BJ (cell line): ENCODE results near the gene CBFA2T2. TPM values are rescaled to one million over a fixed set of nuclear protein-coding genes. Genes with fewer than 3 reads are reported as not detected.

Experiments
- CTCF ChIA-PET: fragments of 350-600 bp; formaldehyde crosslinking; extraction: SDS; loops from one replicate; lab custom pipeline; 2021; ENCODE audit warnings: antibody characterized with exemption, inconsistent platforms; lab: Yijun Ruan, JAX
- POLR2A ChIA-PET: fragments of 300-600 bp; sonication (Branson Sonifier 250); formaldehyde crosslinking; extraction: SDS; loops from one replicate; lab custom pipeline; 2021; ENCODE audit warnings: antibody characterized with exemption; lab: Charles Lee
- DNase-seq: peaks from one replicate; pipeline ENCODE4 v3.0.0-alpha.2; 2011; ENCODE audit warnings: low read depth
- H3K27me3 ChIP-seq: 2 replicates; pipeline ENCODE4 v1.6.0; 2011; ENCODE audit warnings: low read length; ENCODE audit not compliant: control insufficient read depth, insufficient read depth
- H3K36me3 ChIP-seq: 2 replicates; pipeline ENCODE4 v1.5.1; 2011; ENCODE audit warnings: low read length; ENCODE audit not compliant: control insufficient read depth, insufficient read depth
- H3K4me3 ChIP-seq: 2 replicates; pipeline ENCODE4 v1.5.1; 2011; ENCODE audit warnings: low read depth, mild to moderate bottlenecking, control low read depth, low read length
- polyA plus RNA-seq: library from polyadenylated mRNA; depleted of rRNA; stranded (reverse); fragments of >200 nt; gene quantifications from 2 replicates; pipeline ENCODE4 v1.2.3, GENCODE V29; 2011
- TF ChIP-seq, protein P1 (sequence below): IDR thresholded peaks from 2 replicates; pipeline ENCODE4 v1.5.1; 2011; ENCODE audit warnings: low read depth, mild to moderate bottlenecking, control low read depth, inconsistent platforms, low read length, moderate library complexity; ENCODE audit not compliant: insufficient read depth

The CBFA2T2 gene
- polyA plus RNA-seq, 1 experiment, result 7.6 TPM

DNA sequence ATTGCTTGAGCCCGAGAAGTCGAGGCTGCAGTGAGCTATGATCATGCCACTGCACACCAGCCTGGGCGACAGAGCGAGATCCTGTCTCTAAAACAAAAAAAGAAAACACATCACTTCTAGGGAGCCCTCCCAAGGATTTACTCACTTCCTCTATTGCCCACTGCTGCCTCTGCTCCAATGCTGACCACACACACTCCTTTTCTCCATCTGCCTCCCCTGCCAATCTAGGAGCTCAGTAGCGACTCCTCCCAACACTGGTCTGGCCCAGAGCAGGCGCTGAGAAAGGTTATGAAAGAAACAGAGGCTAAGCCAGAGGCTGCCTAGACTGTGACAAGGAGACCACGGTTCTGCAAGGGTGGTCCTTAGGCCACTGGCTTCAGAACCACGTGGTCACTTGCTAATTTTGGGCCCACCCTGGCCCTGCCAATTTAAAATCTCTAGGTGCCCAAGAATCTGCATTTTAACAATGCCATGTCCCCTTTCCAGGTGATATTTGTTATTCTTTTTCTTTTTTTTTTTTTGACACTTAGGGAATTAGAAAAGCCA is 197.5 kb downstream of the CBFA2T2 start:
- TF ChIP-seq, protein P1, sequence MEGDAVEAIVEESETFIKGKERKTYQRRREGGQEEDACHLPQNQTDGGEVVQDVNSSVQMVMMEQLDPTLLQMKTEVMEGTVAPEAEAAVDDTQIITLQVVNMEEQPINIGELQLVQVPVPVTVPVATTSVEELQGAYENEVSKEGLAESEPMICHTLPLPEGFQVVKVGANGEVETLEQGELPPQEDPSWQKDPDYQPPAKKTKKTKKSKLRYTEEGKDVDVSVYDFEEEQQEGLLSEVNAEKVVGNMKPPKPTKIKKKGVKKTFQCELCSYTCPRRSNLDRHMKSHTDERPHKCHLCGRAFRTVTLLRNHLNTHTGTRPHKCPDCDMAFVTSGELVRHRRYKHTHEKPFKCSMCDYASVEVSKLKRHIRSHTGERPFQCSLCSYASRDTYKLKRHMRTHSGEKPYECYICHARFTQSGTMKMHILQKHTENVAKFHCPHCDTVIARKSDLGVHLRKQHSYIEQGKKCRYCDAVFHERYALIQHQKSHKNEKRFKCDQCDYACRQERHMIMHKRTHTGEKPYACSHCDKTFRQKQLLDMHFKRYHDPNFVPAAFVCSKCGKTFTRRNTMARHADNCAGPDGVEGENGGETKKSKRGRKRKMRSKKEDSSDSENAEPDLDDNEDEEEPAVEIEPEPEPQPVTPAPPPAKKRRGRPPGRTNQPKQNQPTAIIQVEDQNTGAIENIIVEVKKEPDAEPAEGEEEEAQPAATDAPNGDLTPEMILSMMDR, result no peak
- DNase-seq, result no peak
- Histone ChIP-seq H3K36me3 (no peaks in the 10 kb centered on the region), H3K27me3 (no peaks in the 10 kb centered on the region), H3K4me3 (no peak overlapping the region)
- ChIA-PET POLR2A (no interaction called here), CTCF (interaction anchor here (1.0 to 1.2 kb wide), 3 partner anchors 8 to 45 kb away, joined by 3 read pairs; no protein-coding TSS in a partner anchor)

DNA sequence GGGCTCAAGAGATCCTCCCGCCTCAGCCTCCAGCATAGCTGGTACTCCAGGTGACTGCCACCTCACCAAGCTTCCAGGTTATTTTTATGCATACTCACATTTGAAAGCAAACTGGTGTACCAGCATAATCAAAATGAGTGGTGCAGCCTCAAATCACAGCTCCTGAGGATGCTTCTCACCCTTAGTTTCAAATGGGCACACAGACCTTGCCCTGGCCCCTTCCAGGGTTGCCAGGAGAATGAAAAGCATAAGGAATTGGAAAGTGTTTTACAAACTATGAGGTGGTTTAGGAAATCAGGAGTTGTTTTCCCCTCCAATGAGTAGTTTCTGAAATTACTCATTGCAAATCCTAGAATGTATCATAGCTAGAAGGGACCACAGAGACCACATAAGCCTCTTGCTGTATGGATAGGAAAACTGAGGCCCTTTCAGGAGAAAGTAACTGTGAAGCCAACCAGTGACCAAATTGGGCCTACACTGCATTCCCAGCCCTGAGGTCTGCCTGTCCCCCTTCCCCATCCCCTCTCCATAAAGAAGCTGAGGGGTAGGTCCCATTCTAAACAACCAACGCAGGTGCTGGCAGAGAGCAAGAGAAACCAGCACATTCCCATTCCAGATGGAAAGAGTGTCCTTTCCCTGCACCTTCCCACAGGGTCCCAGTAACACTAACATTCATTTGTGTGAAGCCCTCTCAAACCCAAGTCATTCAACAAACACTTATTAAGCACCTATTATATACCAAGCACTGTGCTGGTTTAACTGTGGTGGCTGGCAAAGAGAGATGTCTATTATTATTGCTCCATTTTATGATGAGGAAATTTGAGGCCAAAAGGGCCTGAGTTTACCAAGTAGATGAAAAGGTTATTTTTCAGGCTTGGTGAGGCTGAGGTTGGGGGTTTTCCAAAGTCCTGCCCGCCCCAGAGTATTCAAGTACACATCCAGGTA is 198.4 kb downstream of the CBFA2T2 start:
- Histone ChIP-seq H3K4me3 (no peak overlapping the region), H3K36me3 (no peaks in the 10 kb centered on the region), H3K27me3 (no peaks in the 10 kb centered on the region)
- DNase-seq, result no peak
- TF ChIP-seq, protein P1, result no peak
- ChIA-PET CTCF (interaction anchor here (1.0 to 1.2 kb wide), 3 partner anchors 8 to 44 kb away, joined by 3 read pairs; no protein-coding TSS in a partner anchor), POLR2A (no interaction called here)

DNA sequence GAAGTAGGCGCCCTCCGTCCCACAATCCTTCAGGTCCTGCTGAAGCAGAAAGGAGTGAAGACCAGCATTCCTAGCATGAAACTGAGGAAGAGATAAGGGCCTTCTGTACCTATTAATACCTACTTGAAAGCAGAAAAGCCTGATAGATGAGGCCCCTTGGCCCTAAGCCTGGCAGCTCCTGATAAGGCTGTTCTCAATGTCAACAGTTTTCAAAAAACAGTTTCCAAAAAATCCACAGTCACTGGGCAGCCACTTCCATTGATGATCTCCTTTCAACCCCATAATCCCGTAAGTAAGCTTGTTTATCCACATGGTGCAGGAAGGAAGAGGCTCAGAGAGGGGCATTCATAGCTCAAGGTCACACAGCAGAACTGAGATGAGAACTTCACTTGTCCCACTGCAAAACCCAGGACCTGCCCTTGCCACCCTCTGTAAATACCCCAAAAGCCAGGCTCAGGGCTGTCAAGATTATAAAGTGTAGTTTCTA is 199.1 kb downstream of the CBFA2T2 start:
- TF ChIP-seq, protein P1, result no peak
- Histone ChIP-seq H3K27me3 (no peaks in the 10 kb centered on the region), H3K36me3 (no peaks in the 10 kb centered on the region), H3K4me3 (no peak overlapping the region)
- ChIA-PET CTCF (no interaction called here), POLR2A (no interaction called here)
- DNase-seq, result no peak

DNA sequence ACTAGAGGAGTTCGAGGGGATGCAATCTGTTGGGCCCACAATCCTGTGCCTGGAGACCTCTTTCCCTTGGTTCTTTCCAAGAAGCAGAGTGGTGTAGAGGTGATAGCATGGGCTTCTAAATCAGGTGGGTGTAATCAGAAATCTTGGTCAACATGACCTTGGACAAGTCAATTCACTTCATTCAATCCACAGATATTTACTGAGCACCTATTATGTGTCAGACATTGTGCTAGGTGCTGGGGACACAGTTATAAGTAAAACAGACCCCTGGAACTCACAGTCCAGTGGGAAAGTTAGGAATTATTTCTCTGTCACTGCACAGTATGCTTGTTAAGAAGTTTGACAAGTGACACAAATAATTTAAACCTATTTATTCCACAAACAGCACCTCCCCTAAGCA is 199.6 kb downstream of the CBFA2T2 start:
- Histone ChIP-seq H3K27me3 (no peaks in the 10 kb centered on the region), H3K36me3 (no peaks in the 10 kb centered on the region), H3K4me3 (no peak overlapping the region)
- no peak for DNase-seq
- TF ChIP-seq, protein P1, result no peak
- ChIA-PET POLR2A (no interaction called here), CTCF (interaction anchor here (0.9 kb wide), 1 partner anchor 123 kb away, joined by 3 read pairs; no protein-coding TSS in a partner anchor)

DNA sequence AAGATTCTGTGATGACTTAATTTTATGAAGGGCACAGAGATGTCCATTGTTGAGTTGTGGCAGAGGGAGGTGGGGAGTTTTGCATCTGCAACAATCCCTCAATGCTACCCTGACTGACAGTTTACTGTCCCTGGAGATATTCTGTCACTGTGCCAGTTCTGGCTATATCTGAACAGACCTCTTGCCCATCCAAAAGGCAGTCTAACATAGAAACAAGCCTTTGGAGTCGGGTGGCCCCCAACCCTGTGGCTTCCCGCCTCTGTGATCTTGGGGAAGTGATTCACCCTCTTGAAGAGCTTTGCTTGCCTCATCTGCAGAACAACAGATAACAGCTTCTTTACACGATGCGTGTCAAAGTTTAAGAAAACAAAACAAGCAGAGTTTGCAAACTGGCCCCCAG is 200.1 kb downstream of the CBFA2T2 start:
- TF ChIP-seq, protein P1, result no peak
- no peaks in the 10 kb centered on the region for H3K27me3 ChIP-seq
- H3K4me3 ChIP-seq, result no peak overlapping the region
- ChIA-PET POLR2A (no interaction called here), CTCF (interaction anchor here (0.9 kb wide), 1 partner anchor 124 kb away, joined by 3 read pairs; no protein-coding TSS in a partner anchor)
- H3K36me3 ChIP-seq, result no peaks in the 10 kb centered on the region
- DNase-seq, result no peak
